HG03066 (cell line): Measurements from ENCODE around the gene ZMYND11.
"Not testable (repeated sequence)": the region's sequence is repeated elsewhere in the genome, so short reads cannot be mapped to it uniquely, and the experiment has no call there.

Experiments used
- ATAC-seq: cut with Tn5 transposase; IDR thresholded peaks from one replicate; pipeline ENCODE4 v1.9.1; 2021; ENCODE audit warnings: low read depth; ENCODE audit not compliant: unreplicated experiment

ZMYND11 gene

DNA sequence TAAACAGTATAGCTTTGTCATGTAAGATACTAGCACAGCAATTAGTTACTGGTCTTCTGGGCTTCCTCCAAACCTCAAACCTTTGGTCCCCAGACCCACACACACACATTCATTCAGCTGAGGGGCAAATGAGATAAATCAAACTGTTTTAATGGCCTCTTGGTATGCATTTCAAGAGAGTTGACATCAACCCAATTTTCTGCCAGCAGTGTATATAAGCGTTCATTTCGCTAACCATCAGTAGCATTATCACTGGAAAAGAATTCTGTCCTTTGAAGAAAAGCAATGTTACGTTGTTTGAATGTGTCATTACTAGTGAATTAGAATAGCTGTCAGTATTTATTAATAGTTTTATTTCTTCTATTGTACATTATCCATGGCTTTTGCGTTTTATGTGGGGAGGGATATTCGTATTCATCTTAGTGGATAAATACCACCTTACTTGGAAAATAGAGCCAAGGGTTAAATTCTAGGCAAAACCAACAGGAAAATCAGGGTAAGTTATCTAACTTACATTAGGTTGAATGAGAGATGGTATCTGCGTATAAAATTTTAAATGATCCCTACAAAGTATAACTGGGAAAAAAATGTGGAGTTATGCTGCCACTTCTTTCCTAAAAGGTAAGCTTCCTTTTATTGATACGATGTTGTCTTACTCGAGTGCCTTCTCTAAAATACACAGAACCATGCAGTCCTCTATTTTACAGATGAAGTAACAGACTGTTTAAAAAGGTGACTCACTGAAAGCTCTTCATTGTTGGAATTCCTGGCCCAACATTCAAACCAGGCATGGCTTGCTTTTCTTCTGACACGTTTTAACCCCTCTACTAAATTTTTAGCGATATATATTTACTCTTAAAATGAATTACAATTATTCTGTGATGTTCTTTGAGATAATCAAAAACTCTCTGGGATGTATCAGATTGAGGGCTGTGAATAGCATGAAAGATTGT is 2.0 kb upstream of the ZMYND11 start:
- no peak for ATAC-seq

DNA sequence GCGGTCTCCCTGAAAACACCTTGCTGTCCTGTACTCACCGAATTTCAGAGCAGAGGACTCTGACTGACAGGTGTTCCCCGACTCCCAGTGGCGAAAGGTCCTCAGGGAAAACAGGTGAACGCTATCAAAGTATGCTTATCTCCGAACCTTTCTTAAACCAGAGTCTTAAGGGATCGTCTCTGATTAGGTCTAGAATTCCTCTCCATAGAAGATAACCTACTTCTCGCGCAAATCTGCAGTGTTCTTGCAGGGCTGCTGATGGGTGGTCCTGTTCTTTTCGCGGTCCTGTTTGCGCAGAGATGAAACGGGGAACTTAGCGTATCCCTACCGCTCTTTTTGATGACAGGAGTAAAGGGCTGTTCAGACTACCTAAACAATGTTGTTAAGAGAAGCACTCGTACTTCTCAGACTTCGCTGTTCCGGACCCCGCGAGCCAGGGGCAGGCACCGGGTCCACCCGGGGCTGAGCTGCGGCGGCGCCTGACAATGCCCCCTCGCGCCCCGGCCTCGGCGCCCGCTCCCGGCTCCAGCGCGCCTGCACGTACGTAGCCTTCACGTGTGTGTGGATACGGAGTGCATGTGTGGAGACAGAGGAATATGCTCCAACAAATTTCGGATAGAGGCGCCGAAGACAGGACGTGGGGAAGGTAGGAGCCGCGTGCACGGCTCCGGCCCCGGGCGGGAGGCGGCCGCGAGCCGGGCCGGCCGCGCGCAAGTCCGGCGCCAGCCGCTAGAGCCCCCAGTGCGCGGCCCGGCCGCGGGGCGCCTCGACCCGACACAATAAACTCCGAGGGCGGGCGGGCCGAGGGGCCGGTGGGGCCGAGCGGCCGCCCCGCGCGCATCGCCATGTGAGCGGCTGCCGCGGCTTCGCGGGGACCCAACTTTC is 766 bp upstream of the ZMYND11 start:
- ATAC-seq, result peak; percentile 38

DNA sequence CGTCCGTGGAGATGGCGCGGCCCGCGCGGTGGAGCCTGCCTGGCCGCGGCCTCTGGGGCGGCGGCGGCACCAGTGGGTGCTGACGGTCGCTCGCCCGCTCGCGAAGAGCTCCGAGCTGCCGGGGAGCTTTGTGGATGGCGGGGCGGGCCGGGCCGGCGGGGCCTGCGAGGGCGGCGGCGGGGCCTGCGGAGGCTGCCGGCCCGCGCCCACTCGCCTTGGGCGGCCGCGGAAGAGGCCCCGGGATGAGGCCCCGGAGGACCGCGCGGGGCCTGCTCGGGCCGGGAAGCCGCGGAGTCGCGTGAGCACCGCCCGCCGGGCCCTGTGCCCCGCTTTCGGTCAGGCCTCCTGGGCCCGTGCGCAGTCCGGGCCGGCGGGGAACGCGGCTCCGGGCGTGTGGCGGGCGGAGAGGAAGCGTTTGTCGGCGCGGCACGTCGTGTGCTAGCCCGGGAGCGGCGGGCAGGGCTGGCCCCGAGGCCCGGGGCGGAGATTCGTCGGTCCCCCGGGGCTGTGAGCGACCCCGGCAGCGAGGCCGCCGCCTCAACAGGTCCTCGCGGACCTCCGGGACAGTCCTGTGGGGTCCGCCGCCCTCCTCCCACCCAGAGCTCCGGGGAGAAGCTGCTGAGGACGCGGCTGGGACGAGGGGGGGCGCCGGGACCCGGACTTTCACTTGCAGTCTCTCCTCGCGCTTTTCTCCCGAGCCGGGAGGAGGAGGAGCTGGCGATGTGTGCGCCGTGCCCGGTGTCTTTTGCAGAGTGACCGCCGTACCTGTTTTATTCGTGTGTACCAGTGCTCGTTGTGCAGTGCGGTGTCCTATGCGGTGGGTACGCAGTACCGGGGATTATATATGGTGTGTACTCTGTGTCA is 578 bp downstream of the ZMYND11 start:
- peak; percentile 26 for ATAC-seq

DNA sequence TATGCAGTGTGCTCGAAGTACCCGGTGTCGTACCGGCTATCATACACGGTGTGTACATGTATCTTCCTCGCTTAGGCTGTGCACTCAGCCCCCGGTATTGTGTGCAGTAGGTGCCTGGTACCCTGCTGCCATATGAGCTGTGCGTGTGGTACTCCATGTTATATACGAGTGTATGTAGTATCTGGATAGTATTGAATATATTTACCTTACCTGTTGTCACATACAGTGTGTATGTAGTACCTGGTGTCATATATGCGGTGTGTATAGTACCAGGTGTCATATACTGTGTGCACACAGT is 1.2 kb downstream of the ZMYND11 start:
- no peak for ATAC-seq

DNA sequence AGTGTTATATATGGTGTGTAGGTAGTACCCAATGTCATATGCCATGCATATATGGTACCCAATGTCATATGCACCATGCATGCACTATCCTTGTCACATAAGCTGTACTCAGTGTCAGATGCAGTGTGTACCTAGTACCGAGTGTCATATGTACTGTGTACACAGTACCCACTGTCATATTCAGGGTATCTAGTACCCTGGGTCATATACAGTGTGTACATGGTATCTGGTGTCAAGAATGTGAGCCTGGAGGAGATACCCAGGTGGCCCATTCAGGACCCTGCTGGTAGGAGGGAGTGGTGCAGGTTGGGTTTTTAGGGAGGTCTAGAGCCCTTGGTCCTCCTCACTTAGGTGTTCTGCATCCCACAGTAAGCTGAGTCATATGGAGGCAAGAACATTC is 1.8 kb downstream of the ZMYND11 start:
- no peak for ATAC-seq

DNA sequence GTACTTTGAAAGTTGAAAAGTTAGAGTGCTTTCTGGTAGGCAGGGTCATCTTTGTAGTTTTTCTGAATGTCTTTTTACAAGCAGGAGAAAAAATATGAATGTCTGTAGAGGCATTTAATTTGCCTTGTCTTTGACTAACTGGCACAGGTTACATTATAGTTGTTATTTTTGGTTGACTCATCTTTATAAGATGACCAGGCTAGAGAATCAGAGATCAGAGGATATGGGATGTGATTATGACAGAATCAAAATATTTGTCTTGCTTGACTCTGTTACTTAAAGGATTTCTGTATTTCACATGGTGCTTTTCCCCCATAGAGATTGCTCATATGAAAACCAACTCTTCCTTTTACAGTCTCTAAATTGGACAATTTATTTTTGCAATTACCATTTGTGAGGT is 2.4 kb downstream of the ZMYND11 start:
- no peak for ATAC-seq

DNA sequence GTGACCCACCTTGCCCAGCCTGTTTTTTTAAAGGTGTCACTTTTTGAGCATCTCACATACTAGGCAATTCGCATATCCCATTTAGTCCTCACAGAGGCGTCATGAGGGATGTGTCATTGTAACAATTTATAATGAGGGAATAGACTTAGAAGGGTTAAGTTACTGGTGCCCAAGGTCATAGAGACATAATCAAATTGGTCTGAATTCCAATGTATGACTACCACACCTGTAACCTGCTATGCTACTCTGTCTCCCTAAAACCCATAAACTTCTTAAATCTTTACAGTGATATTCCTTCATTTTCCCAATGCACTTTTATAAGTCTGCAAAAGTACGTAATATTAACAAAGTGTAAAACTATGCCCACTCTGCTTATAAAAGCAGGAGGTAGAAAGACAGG is 7.1 kb downstream of the ZMYND11 start:
- no peak for ATAC-seq

DNA sequence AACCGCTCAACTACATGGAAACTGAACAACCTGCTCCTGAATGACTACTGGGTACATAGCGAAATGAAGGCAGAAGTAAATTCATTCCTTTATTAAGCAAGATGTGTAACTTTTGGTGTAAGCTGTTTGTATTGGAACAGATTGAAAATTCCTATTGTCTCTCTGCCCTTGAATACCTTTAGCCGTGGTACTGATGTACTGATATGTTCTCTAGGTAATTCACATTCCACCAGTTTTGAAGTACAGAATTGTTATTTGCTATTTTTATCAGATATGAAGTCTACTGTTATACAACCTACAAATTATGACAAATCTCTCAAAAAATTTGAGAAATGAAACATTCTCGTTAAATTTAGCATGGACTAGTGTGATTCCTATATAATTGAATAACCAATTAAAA is 17.7 kb downstream of the ZMYND11 start:
- ATAC-seq, result no peak

DNA sequence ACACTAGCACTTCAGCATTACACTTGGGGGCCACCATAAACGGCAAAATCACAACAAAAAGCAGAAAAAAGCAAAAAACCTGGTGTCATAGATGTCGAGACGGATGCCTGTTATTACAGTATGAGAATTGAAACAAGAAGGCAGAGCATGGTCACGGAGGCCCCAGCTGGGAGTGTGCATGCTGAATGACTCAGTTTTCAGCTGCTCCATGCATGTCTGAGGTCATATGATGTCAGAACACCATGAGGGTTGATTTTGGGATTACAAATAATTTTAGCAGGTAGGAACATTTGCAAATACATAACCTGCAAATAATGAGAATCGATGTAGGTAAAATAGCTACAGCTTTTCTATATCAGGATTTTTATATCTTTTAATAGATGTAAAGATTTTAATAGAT is 19.1 kb downstream of the ZMYND11 start:
- ATAC-seq, result no peak

DNA sequence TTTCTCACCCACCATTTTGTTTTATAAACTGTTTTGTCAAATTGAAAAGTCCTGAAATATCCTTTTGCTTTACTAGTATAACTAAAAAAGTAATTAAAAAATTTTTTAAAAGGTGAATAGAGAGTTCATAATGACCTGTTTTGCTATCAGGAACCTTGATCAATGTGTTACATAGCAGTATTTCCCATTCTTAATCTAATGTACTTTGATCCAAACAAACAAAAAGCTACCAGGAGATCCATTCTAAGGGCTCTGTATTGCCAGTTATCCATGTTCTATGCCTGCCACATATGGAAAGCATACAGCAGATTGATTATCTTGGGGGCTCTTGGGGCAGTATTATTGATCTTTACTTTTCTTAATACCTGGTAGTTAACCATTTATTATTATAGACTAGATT is 32.1 kb downstream of the ZMYND11 start:
- no peak for ATAC-seq

DNA sequence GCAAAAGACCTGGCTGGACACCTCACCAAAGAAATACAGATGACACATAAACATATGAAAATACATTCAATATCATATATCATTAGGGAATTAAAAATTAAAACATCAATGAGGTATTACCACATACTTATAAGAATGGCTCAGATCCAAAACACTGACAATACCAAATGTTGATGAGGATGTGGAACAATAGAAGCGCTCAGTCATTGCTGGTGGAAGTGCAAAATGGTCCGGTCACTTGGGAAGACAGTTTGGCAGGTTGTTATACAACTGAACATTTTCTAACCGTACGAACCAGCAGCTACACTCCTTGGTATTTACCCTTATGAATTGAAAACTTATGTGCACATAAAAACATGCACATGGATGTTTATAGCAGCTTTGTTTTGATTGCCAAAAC is 38.5 kb downstream of the ZMYND11 start:
- no peak for ATAC-seq

DNA sequence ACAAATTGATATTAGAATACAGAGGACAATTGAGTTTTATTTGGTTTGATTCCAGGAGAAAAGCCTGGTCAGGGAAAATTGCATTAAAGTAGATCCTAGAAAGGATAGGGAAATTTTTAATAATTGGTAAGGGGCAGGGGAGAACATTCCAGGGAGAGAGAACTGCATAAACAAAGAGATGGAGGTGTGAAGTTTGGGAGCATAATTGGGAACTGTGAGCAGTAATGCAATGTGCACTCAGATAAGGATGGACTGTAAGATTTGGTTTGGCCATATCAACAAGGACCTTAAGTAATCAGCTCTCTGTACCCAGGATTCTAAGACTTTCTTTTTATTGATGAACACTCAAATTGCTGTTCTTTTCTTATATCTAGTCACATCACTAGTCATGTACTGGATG is 41.4 kb downstream of the ZMYND11 start:
- ATAC-seq, result no peak

DNA sequence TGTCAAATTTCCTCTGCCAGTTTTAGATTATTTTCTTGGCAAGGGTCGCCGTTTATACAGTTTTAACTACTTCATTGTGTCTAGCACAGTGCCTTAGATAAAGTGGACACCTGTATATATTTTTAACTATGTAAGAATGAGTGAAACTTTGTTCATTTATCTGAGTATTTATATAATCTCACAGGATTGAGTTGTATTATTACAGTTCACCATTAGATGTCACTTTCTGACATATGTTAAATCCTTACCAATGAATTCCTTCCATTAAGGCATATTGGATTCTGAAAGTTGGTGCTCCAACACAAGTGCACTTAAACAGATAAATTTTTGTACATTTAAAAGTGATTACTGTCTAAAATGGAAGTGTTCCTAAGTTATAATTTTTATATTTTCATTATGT is 43.0 kb downstream of the ZMYND11 start:
- ATAC-seq, result no peak

DNA sequence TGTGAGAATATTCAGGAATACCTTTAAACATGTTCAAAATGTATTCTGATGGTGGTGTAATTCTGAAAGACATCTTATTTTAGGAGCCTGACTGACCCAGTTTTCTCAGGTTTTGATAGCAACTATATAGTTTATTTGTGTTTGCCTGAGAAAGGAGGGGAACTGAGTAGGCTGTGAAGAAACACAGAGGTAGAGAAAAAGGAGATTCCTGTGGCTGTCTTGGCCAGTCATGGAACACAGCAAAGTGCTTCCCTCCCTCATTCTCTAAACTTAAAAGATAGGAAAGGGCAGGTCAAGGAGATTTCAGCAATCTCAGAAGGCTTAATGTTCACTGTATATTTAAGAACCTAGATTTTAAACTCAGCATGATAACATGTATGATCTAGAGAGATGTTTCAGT is 43.5 kb downstream of the ZMYND11 start:
- no peak for ATAC-seq

DNA sequence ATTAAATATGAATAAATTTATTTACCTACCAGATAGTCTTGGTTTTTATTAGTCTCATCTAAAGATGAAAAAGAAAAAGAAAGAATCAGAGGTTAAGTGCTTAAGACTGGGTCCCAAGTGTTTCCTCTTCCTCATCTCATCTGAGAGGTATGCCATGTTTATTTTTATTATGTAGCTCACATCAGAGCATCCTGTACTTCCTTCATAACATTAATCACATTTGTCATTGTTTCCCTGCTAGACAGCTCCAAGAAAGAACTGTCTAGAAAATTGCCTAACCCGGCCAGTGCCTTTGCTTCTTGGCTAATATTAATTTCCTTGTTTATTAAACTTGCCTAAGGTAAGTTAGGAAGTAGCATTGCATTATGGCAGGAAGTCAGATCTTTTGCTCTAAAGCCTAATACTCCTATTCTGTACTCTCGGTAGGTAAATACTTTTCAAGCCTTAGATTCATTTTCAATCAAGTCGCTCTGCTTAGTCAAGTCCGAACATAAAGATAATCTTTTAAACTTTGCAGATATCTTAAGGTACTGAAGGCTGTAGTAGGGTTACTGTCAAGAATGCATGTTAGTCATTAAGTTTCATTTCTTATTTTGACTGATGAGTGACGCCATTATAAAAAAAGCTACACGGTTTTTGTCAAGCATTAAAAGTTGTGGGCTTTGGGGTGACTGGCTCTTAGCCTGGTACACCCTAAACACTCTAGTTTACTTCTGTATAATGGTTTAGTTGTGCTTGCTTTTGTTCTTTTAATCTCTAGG is 47.4 kb downstream of the ZMYND11 start:
- no peak for ATAC-seq

DNA sequence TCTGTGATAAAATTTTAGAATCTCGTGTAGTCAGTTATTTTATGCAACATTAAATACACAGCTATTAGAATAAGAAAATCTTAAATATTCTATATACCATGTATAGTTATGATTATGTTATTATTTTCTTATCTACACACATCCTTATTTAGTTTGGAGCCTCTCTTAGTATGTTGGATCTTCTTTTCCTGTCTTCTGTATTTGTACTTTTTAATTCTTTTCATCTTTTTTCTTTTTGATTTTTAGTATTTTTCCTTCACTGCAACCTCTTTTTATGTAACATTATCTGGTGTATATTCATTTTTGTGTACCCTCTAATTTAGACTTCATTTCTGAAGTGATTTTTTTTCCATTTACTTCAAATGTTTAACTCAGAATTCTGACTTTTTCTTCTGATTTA is 48.9 kb downstream of the ZMYND11 start:
- ATAC-seq, result no peak

DNA sequence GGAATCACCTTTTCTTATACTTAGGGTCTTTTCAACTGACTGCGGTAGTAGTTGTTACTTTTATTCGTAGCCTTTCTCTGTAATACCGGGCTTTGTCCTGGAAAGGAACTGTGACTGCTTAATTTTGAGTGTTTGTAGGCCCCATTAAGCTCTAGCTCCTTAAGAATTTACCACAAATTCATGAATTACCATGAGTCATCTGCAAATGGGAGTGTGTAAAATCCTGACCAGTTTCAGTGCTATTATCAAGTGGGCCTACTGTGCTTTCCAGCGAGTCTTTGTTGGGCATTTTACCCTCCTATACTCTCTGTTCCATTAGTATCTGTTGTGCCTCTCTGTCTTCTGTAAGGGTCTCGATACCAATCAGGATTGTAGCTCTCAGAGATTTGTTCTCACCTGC is 49.7 kb downstream of the ZMYND11 start:
- ATAC-seq, result no peak

DNA sequence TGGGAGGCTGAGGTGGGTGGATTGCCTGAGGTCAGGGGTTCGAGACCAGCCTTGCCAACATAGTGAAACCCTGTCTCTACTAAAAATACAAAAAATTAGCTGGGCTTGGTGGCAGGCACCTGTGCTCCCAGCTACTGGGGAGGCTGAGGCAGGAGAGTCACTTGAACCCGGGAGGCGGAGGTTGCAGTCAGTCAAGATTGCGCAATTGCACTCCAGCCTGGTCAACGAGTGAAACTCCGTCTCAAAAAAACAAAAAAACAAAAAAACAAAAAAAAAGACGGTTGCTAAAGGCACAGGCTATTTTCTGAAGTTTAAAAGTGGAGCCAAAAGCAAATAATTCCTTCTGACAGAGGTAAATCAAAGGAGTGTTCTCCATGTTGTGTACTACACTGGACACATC is 50.3 kb downstream of the ZMYND11 start:
- ATAC-seq, result not testable (repeated sequence)

DNA sequence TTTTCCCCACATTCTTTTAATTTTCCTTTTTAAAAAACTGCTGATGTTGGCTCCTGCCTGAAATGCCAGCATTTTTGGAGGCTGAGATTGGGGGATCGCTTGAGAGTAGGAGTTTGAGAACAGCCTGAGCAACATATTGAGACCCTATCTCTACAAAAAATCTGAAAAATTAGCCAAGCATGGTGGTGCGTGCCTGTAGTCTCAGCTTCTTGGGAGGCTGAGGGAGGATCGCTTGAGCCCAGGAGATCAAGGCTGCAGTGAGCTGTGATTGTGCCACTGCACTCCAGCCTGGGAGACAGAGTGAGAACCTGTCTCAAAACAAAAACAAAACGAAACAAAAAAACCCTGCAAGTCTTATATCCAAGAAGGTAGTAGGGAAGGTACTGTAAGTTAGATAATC is 51.7 kb downstream of the ZMYND11 start:
- no peak for ATAC-seq

DNA sequence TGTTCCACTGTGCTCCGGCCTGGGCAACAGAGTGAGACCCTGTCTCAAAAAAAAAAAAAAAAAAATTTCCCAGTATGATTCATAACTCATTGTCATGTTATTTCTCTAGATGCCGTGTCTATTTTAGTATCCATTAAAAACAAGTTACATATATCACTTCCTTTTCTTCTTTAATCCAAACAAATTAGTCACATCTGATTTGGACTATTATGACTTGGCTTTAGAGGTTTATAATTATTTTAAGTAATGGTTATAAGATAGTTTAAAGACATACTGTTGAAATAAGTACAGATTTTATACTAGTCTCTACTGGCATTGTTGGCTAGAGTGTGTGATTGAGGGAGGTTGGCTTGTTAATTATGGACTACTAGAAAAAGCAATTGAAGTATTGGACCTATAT is 53.3 kb downstream of the ZMYND11 start:
- no peak for ATAC-seq
